HG03460 (cell line): ENCODE results near the gene CPXM2.

Experiments used
- ATAC-seq: cut with Tn5 transposase; IDR thresholded peaks from one replicate; pipeline ENCODE4 v1.9.1; 2021; ENCODE audit not compliant: unreplicated experiment

The CPXM2 gene

GRCh38 chr10:123878666-123879303, 12.8 kb downstream of the CPXM2 start:
- no peak for ATAC-seq

- no peak for ATAC-seq
Measured at GRCh38 chr10:123870260-123870659, 21.3 kb downstream of the CPXM2 start.

- no peak for ATAC-seq
Measured at GRCh38 chr10:123869020-123869414, 22.6 kb downstream of the CPXM2 start.

GRCh38 chr10:123868038-123869019, 23.3 kb downstream of the CPXM2 start:
- ATAC-seq, result no peak

- ATAC-seq, result no peak
Measured at GRCh38 chr10:123865880-123866279, 25.7 kb downstream of the CPXM2 start.

- no peak for ATAC-seq
Measured at GRCh38 chr10:123865350-123865749, 26.3 kb downstream of the CPXM2 start.

- no peak for ATAC-seq
Measured at GRCh38 chr10:123864923-123865322, 26.7 kb downstream of the CPXM2 start.

GRCh38 chr10:123863721-123864482, 27.7 kb downstream of the CPXM2 start:
- no peak for ATAC-seq

- ATAC-seq, result no peak
Measured at GRCh38 chr10:123863183-123863575, 28.4 kb downstream of the CPXM2 start.

GRCh38 chr10:123862421-123863182, 29.0 kb downstream of the CPXM2 start:
- ATAC-seq, result no peak

GRCh38 chr10:123860856-123861255, 30.8 kb downstream of the CPXM2 start:
- no peak for ATAC-seq

- ATAC-seq, result no peak
Measured at GRCh38 chr10:123860209-123860608, 31.4 kb downstream of the CPXM2 start.

GRCh38 chr10:123859653-123860050, 32.0 kb downstream of the CPXM2 start:
- ATAC-seq, result no peak

GRCh38 chr10:123858907-123859652, 32.5 kb downstream of the CPXM2 start:
- no peak for ATAC-seq

GRCh38 chr10:123858077-123858681, 33.4 kb downstream of the CPXM2 start:
- no peak for ATAC-seq

- ATAC-seq, result no peak
Measured at GRCh38 chr10:123857616-123858015, 34.0 kb downstream of the CPXM2 start.

- no peak for ATAC-seq
Measured at GRCh38 chr10:123855008-123855684, 36.5 kb downstream of the CPXM2 start.

GRCh38 chr10:123854498-123854897, 37.1 kb downstream of the CPXM2 start:
- ATAC-seq, result no peak

- no peak for ATAC-seq
Measured at GRCh38 chr10:123854003-123854402, 37.6 kb downstream of the CPXM2 start.
